Measurements from ENCODE around the gene TSPAN18. TPM values are rescaled to one million over a fixed set of nuclear protein-coding genes. Genes with fewer than 3 reads are reported as not detected.

The TSPAN18 gene
- total RNA-seq, 4 donors from 2014 or later = 3.6 to 12.4 (median 8.2) TPM

DNA sequence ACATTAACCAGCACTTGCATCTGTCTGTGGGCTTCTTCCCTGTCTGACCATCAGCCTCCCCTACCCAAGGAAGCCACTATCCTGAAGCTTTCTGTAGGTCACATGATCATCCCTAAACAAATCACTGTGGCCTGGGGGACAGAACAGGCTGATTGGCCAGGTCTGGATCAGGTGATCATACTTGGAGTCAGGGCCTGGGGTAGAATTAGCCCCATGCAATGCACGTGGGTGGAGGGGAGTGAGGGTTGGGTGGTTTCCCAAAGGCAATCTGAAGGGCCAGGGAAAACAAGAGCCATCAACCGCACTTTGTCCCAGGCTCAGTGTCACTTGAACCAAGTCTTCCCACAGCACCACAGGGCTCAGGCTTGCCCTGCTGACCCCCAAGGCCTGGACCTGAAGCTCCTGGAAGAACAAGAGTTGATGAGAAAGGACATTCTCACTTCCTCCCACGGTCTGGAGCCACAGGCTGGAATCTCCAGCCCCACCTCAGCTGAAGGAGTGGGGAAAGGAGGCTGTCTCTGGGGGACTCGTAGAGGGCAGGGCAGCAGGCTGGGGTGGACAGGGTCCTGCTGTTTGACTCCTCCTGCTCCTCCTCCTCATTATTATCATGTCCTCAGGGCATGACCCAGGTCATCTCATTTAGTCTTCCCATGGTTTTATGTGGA, 31.5 kb upstream of the TSPAN18 start:
- TF ChIP-seq, protein P1, sequence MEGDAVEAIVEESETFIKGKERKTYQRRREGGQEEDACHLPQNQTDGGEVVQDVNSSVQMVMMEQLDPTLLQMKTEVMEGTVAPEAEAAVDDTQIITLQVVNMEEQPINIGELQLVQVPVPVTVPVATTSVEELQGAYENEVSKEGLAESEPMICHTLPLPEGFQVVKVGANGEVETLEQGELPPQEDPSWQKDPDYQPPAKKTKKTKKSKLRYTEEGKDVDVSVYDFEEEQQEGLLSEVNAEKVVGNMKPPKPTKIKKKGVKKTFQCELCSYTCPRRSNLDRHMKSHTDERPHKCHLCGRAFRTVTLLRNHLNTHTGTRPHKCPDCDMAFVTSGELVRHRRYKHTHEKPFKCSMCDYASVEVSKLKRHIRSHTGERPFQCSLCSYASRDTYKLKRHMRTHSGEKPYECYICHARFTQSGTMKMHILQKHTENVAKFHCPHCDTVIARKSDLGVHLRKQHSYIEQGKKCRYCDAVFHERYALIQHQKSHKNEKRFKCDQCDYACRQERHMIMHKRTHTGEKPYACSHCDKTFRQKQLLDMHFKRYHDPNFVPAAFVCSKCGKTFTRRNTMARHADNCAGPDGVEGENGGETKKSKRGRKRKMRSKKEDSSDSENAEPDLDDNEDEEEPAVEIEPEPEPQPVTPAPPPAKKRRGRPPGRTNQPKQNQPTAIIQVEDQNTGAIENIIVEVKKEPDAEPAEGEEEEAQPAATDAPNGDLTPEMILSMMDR (IDR thresholded peaks at IDR 0.05) = no peak
- TF ChIP-seq POLR2A (IDR thresholded peaks at IDR 0.05) = no peak
- Histone ChIP-seq H3K4me3 (replicated peaks in 1 of 3) (no peak overlapping the region), H3K4me1 (peaks cover 0 to 5% of the 10 kb centered on the region in 2 donors), H3K36me3 (no peaks in the 10 kb centered on the region), H3K27ac (no peak overlapping the region), H3K27me3 (no peaks in the 10 kb centered on the region), H3K9me3 (no peaks in the 10 kb centered on the region)
- DNase-seq = no peak
- WGBS, 2 donors = 83 to 93% methylated on average over 4 of the region's 4 CpGs
- intact Hi-C loops (cut with DNase I) = no loop called here

DNA sequence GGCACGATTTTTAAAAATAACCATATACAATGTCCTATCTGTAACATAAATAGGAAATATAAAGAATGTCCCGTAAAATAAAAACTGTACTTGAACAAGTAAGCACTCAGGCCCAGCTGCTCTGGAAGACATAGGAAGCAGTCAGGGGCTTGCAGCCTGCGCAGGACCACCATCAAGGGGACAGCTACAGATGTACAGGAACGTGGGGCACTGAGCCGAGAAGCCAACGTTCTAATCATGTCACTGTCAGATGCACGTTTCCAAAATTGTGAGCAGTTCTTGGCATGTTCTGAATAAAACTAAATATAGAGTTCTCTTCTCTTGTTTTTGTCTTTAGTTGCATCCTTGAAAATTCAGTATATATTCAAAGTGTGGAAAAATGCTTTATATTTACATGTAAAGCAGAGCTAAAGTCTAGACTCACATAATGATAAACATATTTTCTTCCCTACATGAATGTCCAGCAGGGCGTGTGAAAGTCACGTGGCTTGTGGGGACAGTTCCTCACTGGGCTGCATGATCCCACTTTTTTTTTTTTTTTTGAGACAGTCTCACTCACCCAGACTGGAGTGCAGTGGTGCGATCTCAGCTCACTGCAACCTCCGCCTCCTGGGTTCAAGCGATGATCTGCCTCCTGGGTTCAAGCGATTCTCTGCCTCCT, 28.4 kb upstream of the TSPAN18 start:
- Histone ChIP-seq H3K9me3 (no peaks in the 10 kb centered on the region), H3K27me3 (no peaks in the 10 kb centered on the region), H3K36me3 (no peaks in the 10 kb centered on the region), H3K4me1 (peaks cover 0 to 16% of the 10 kb centered on the region in 2 donors), H3K27ac (no peak overlapping the region), H3K4me3 (replicated peaks in 1 of 3) (no peak overlapping the region)
- intact Hi-C loops (cut with DNase I) = no loop called here
- 84 to 87% methylated on average over 12 to 13 of the region's 13 CpGs for WGBS, 2 donors
- TF ChIP-seq POLR2A (IDR thresholded peaks at IDR 0.05) = no peak
- TF ChIP-seq, protein P1 (IDR thresholded peaks at IDR 0.05) = no peak
- DNase-seq = no peak

DNA sequence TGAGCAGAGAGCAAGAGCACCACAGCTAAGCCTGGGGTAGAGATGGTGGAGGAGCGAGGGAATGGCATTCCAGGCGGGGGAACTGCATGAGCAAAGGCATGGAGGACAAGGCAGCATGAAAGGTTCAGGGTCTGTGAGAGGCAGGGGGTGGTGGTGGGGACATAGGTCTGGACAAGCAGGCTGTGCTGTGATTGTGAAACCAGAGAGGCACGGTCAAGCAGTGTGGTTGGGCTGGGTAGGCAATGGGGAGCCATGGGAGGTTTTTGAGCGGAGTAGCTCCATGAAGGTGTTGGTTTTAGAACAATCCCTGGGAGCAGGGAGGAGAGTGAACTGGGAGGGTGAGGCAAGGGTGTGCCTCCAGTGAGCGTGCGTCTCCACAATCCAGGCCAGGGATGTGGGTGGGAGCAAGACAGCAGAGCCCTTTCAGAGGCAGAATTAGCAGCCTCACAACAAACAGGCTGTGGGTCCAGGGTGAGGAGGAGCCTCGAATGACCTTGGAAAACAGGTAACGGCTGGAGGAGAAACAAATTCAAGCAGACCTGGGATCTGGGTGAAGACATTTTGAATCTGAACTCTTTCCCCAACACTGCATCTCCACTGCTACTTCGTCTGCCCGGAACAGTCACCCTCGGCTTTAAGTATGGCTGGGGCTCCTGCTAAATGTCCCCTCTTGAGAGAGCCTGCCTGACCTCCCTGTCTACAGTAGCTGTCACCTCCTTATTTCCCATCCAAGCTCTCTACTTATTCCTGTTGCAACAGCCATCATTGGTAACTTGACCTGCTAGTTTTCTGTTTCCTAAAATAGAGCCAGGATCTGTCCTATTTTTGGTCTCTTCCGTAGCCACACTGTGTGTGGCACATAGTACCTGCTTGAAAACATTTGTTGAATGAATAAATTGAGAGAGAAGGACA, 27.0 kb upstream of the TSPAN18 start:
- Histone ChIP-seq H3K9me3 (no peaks in the 10 kb centered on the region), H3K4me1 (peaks cover 0 to 16% of the 10 kb centered on the region in 2 donors), H3K36me3 (no peaks in the 10 kb centered on the region), H3K4me3 (replicated peaks in 1 of 3) (no peak overlapping the region), H3K27ac (no peak overlapping the region), H3K27me3 (no peaks in the 10 kb centered on the region)
- no peak for TF ChIP-seq POLR2A (IDR thresholded peaks at IDR 0.05)
- TF ChIP-seq, protein P1 (IDR thresholded peaks at IDR 0.05) = no peak
- intact Hi-C loops (cut with DNase I) = no loop called here
- no peak for DNase-seq
- WGBS, 2 donors = 78 to 80% methylated on average over 12 of the region's 12 CpGs

DNA sequence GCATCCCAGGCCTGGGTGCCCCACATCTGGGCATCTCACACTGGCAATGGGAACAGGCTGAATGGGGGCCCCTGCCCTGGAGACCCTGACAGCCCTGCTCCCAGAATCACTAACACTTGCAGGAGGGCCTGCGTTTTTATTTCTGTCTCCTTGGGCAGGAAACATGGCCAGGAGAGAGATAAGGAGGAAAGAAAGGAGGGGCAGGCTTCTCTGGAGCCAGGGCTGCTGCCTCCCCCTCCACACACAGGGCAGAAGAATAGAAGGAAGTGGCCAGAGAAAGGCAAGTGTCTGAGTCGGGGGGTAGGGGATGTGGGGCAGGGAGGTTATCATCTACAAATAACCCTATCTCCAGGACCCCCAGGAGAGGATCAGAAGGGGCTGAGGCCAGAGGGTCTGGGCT, 25.5 kb upstream of the TSPAN18 start:
- H3K4me1 ChIP-seq = peaks cover 0 to 16% of the 10 kb centered on the region in 2 donors
- no peak overlapping the region for H3K4me3 ChIP-seq (replicated peaks in 1 of 3)
- H3K36me3 ChIP-seq = no peaks in the 10 kb centered on the region
- DNase-seq = no peak
- H3K27ac ChIP-seq = no peak overlapping the region
- intact Hi-C loops (cut with DNase I) = no loop called here
- TF ChIP-seq POLR2A (IDR thresholded peaks at IDR 0.05) = no peak
- TF ChIP-seq, protein P1 (IDR thresholded peaks at IDR 0.05) = no peak
- no peaks in the 10 kb centered on the region for H3K27me3 ChIP-seq
- no peaks in the 10 kb centered on the region for H3K9me3 ChIP-seq
- 35 to 60% methylated on average over 2 of the region's 2 CpGs for WGBS, 2 donors

All from thyroid gland (tissue), 4 donors.